Tibial nerve (tissue), 4 donors: ENCODE measurements around the gene GPR25. TPM values are rescaled to one million over a fixed set of nuclear protein-coding genes. Genes with fewer than 3 reads are reported as not detected.

ENCODE experiments used
- DNase-seq, 2 donors: peaks; one replicate each; pipeline ENCODE4 v3.0.0-alpha.2; 2019; ENCODE audit warnings: low spot score in 2 of 2
- H3K27ac ChIP-seq, 4 donors: fragments of 200-600 bp; sonication (generic) in 3 of 4; one replicate each; pipeline ENCODE4 v1.5.1; 2017 to 2019; ENCODE audit warnings: mild to moderate bottlenecking in 1 of 4
- H3K27me3 ChIP-seq, 2 donors: fragments of 200-600 bp; sonication (generic) in 1 of 2; one replicate each; pipeline versions ENCODE4 v1.5.1 to v1.6.0; 2017 to 2019
- H3K36me3 ChIP-seq, 3 donors: fragments of 200-600 bp; sonication (generic); one replicate each; pipeline ENCODE4 v1.5.1; 2018 to 2019
- H3K4me1 ChIP-seq, 4 donors: fragments of 200-600 bp; sonication (generic) in 3 of 4; one replicate each; pipeline ENCODE4 v1.5.1; 2017 to 2019
- H3K4me3 ChIP-seq, 4 donors: fragments of 200-600 bp; sonication (generic) in 3 of 4; one replicate each; pipeline ENCODE4 v1.5.1; 2017 to 2019; ENCODE audit warnings: mild to moderate bottlenecking in 1 of 4, moderate library complexity in 1 of 4
- H3K9me3 ChIP-seq, 4 donors: fragments of 200-600 bp; sonication (generic) in 3 of 4; one replicate each; pipeline ENCODE4 v1.5.1; 2017 to 2019
- EP300 ChIP-seq, 2 donors: sonication (generic); formaldehyde crosslinking; IDR thresholded peaks; one replicate each; pipeline ENCODE4 v1.6.1; 2017; ENCODE audit warnings: antibody characterized with exemption in 2 of 2, mild to moderate bottlenecking in 1 of 2
- POLR2A ChIP-seq, 2 donors: fragments of 450-650 bp; IDR thresholded peaks; one replicate each; pipeline ENCODE4 v1.6.1; 2017; ENCODE audit warnings: antibody characterized with exemption in 2 of 2, mild to moderate bottlenecking in 2 of 2, moderate library complexity in 2 of 2
- WGBS, 2 donors: methylation state at CpG; one replicate each; pipeline ENCODE4 v1.1.5; 2018; 5-methylcytosine and 5-hydroxymethylcytosine counted together
- total RNA-seq, 4 donors: library from RNA; depleted of rRNA; stranded (reverse); fragments of >200 nt; gene quantifications; one replicate each; pipeline ENCODE4 v1.1.0, GENCODE V29; 2016
- TF ChIP-seq, protein P1 (sequence below), 5 experiments: fragments of 200-600 bp in 3 of 5; fragments of 450-650 bp in 2 of 5; sonication (generic) in 3 of 5; IDR thresholded peaks; one replicate each; pipeline ENCODE4 v1.5.1; 2016 to 2019; ENCODE audit warnings: antibody characterized with exemption in 5 of 5, mild to moderate bottlenecking in 3 of 5, moderate library complexity in 2 of 5

Gene GPR25
- total RNA-seq, 4 donors from 2014 or later = not detected

- no peaks in the 10 kb centered on the region for H3K36me3 ChIP-seq
- H3K27me3 ChIP-seq = peaks cover 0 to 72% of the 10 kb centered on the region in 2 donors
- H3K4me3 ChIP-seq = peak overlapping the region in 2 of 4 donors; percentile 20 to 42
- no peak overlapping the region for H3K27ac ChIP-seq
- H3K4me1 ChIP-seq = peaks cover 0 to 16% (median 10%) of the 10 kb centered on the region in 4 donors
- 18 to 23% methylated on average over 24 to 47 of the region's 66 CpGs for WGBS, 2 donors
- DNase-seq = no peak
- H3K9me3 ChIP-seq = no peaks in the 10 kb centered on the region
- TF ChIP-seq, protein P1, sequence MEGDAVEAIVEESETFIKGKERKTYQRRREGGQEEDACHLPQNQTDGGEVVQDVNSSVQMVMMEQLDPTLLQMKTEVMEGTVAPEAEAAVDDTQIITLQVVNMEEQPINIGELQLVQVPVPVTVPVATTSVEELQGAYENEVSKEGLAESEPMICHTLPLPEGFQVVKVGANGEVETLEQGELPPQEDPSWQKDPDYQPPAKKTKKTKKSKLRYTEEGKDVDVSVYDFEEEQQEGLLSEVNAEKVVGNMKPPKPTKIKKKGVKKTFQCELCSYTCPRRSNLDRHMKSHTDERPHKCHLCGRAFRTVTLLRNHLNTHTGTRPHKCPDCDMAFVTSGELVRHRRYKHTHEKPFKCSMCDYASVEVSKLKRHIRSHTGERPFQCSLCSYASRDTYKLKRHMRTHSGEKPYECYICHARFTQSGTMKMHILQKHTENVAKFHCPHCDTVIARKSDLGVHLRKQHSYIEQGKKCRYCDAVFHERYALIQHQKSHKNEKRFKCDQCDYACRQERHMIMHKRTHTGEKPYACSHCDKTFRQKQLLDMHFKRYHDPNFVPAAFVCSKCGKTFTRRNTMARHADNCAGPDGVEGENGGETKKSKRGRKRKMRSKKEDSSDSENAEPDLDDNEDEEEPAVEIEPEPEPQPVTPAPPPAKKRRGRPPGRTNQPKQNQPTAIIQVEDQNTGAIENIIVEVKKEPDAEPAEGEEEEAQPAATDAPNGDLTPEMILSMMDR (IDR thresholded peaks at IDR 0.05) = no peak
- TF ChIP-seq EP300 (IDR thresholded peaks at IDR 0.05) = no peak
- no peak for TF ChIP-seq POLR2A (IDR thresholded peaks at IDR 0.05)
These were observed 1.1 kb downstream of the GPR25 start for GRCh38 chr1:200873671-200874397.

DNA sequence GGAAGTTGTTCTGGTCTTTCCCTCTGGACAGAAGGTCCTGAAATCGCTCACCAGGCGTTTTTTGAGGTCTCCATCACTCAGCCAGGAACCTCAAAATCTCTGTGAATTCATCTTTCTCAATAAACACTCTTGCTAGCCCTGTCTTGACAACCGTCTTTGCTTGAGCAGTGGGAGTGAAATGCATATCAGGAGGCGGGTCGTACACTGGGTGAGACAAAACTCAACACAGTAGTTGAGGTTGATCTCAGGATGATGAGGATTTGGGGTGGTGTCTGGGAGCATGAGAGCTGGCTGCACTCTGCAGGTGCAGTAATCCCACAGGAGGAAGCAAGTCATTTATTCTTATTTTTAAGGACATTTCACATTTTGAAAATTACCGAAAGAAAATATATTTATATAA lies 1.9 kb downstream of the GPR25 start:
- H3K27ac ChIP-seq = no peak overlapping the region
- H3K27me3 ChIP-seq = peaks cover 0 to 66% of the 10 kb centered on the region in 2 donors
- H3K4me3 ChIP-seq = no peak overlapping the region
- no peaks in the 10 kb centered on the region for H3K9me3 ChIP-seq
- H3K36me3 ChIP-seq = no peaks in the 10 kb centered on the region
- WGBS, 2 donors = 87% methylated on average over 6 of the region's 6 CpGs
- TF ChIP-seq POLR2A (IDR thresholded peaks at IDR 0.05) (no peak), EP300 (IDR thresholded peaks at IDR 0.05) (no peak)
- TF ChIP-seq, protein P1 (IDR thresholded peaks at IDR 0.05) = no peak
- H3K4me1 ChIP-seq = peaks cover 0 to 16% (median 10%) of the 10 kb centered on the region in 4 donors
- no peak for DNase-seq

DNA sequence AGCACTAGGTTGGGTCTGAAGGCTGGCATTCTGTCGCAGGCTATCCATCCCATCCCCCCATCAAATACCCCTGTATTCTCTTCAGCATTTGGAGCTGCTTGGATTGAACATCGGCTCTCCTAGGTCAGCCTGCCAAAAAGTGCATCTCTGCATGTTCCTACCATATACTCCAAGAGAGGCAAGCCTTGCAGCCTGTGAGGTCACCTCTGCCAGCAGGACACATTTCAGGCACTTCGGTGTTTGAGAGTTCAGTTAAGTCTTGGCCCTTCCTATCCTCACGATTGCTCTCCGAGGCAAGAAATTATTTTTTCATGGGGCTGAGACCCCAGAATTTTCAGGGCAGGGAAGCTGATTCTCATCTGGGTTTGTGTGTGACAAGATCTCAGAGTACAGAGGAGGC lies 2.6 kb downstream of the GPR25 start:
- no peak for TF ChIP-seq EP300 (IDR thresholded peaks at IDR 0.05)
- TF ChIP-seq, protein P1 (IDR thresholded peaks at IDR 0.05) = no peak
- no peak for TF ChIP-seq POLR2A (IDR thresholded peaks at IDR 0.05)
- H3K4me3 ChIP-seq = no peak overlapping the region
- peak in 1 of 2 donors; percentile 3 for DNase-seq
- H3K27me3 ChIP-seq = peaks cover 0 to 59% of the 10 kb centered on the region in 2 donors
- no peak overlapping the region for H3K27ac ChIP-seq
- peaks cover 0 to 16% (median 10%) of the 10 kb centered on the region in 4 donors for H3K4me1 ChIP-seq
- no peaks in the 10 kb centered on the region for H3K9me3 ChIP-seq
- no peaks in the 10 kb centered on the region for H3K36me3 ChIP-seq
- 87 to 89% methylated on average over 5 of the region's 5 CpGs for WGBS, 2 donors

DNA sequence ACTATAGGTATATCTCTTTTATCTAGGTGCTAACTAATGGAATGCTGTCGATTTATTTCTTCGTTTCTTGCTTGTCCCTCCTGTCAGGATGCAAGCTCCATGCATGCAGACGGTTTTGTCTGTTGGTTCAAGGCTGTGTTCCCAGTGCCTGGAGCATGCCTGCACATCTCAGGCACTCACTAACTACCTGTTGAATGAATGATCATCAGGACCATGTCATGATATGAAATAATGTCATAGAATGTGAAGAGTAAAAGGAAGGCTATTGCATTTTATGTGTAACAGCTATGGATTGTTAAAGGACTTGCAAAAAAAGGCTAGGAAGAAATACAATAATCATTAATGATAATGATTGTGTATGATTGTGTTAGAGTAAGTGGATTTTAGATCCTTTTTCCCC lies 4.2 kb downstream of the GPR25 start:
- H3K27ac ChIP-seq = no peak overlapping the region
- peaks cover 0 to 16% (median 10%) of the 10 kb centered on the region in 4 donors for H3K4me1 ChIP-seq
- no peak overlapping the region for H3K4me3 ChIP-seq
- DNase-seq = peak in 1 of 2 donors; percentile 3
- WGBS, 2 donors = 86 to 90% methylated on average over 3 of the region's 3 CpGs
- H3K36me3 ChIP-seq = no peaks in the 10 kb centered on the region
- no peaks in the 10 kb centered on the region for H3K9me3 ChIP-seq
- TF ChIP-seq POLR2A (IDR thresholded peaks at IDR 0.05) (no peak), EP300 (IDR thresholded peaks at IDR 0.05) (no peak)
- TF ChIP-seq, protein P1 (IDR thresholded peaks at IDR 0.05) = no peak
- H3K27me3 ChIP-seq = peaks cover 0 to 43% of the 10 kb centered on the region in 2 donors

DNA sequence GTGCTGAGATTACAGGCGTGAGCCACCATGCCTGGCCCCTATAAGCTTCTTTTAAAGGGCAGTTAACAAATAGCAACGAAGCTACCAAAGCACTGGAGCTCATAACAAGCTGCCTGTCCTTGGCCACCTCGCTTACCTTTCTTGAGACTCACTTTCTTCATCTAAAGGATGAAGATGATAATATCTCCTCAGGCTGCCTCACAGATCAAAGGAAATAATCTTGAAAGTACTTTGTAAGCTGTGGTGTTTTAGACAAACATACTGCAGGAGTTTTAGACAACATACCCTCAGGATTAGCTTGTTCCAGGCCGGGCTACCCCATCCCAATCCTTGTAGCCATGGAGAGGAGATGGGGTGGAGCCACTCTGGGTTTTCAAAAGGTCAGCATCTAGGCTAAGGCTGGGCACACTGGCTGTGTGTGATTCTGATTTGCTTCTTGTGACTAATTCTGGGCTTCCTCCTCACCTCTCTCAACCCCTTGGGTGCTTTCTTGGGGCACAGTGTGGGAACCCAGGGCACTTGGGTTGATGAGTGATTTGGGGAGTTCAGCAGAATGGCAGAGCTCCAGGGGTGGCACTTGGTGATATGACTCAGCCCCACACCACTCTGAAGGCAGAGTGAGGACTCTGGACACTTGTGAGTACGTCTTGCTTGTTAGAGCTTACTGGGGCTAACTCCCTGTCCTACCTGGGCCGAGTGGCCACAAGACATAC lies 5.2 kb downstream of the GPR25 start:
- Histone ChIP-seq H3K27ac (no peak overlapping the region), H3K36me3 (no peaks in the 10 kb centered on the region), H3K27me3 (peaks cover 0 to 33% of the 10 kb centered on the region in 2 donors), H3K4me1 (peaks cover 0 to 12% (median 8%) of the 10 kb centered on the region in 4 donors), H3K9me3 (no peaks in the 10 kb centered on the region), H3K4me3 (no peak overlapping the region)
- TF ChIP-seq, protein P1 (IDR thresholded peaks at IDR 0.05) = no peak
- TF ChIP-seq EP300 (IDR thresholded peaks at IDR 0.05) = no peak
- no peak for TF ChIP-seq POLR2A (IDR thresholded peaks at IDR 0.05)
- WGBS, 2 donors = 75 to 83% methylated on average over 6 of the region's 6 CpGs
- DNase-seq = no peak
